Stimulated activated CD4-positive, alpha-beta T cell treated with anti-CD3 and anti-CD28 coated beads, Interleukin-2, amount 100 ng/mL, for 4 hours (primary cell): ENCODE data around the gene CYP24A1.

Experiments
- DNase-seq: peaks from one replicate; pipeline ENCODE4 v3.0.0-alpha.2; 2020; ENCODE audit warnings: low read depth

CYP24A1 gene

GRCh38 chr20:54112221-54112884 is 61.4 kb downstream of the CYP24A1 start:
- no peak for DNase-seq

GRCh38 chr20:54111460-54111859 is 62.3 kb downstream of the CYP24A1 start:
- no peak for DNase-seq

GRCh38 chr20:54110457-54110856 is 63.3 kb downstream of the CYP24A1 start:
- DNase-seq, result no peak

GRCh38 chr20:54110041-54110440 is 63.7 kb downstream of the CYP24A1 start:
- DNase-seq, result no peak

- no peak for DNase-seq
Observed at GRCh38 chr20:54108817-54109216, 65.0 kb downstream of the CYP24A1 start.

GRCh38 chr20:54108326-54108642 is 65.5 kb downstream of the CYP24A1 start:
- DNase-seq, result no peak

GRCh38 chr20:54107600-54108325 is 66.0 kb downstream of the CYP24A1 start:
- DNase-seq, result no peak

- DNase-seq, result no peak
Observed at GRCh38 chr20:54107181-54107580, 66.6 kb downstream of the CYP24A1 start.

GRCh38 chr20:54106162-54106561 is 67.6 kb downstream of the CYP24A1 start:
- no peak for DNase-seq

- no peak for DNase-seq
Observed at GRCh38 chr20:54105653-54106052, 68.1 kb downstream of the CYP24A1 start.

- DNase-seq, result no peak
Observed at GRCh38 chr20:54104781-54105180, 69.0 kb downstream of the CYP24A1 start.

GRCh38 chr20:54103762-54104600 is 69.8 kb downstream of the CYP24A1 start:
- no peak for DNase-seq
